Tibial nerve (tissue), 4 donors: Measurements from ENCODE around the gene TBC1D22B. TPM values are rescaled to one million over a fixed set of nuclear protein-coding genes. Genes with fewer than 3 reads are reported as not detected.

Source experiments
- DNase-seq, 2 donors: peaks; one replicate each; pipeline ENCODE4 v3.0.0-alpha.2; 2019; ENCODE audit warnings: low spot score in 2 of 2
- H3K27ac ChIP-seq, 4 donors: fragments of 200-600 bp; sonication (generic) in 3 of 4; one replicate each; pipeline ENCODE4 v1.5.1; 2017 to 2019; ENCODE audit warnings: mild to moderate bottlenecking in 1 of 4
- H3K27me3 ChIP-seq, 2 donors: fragments of 200-600 bp; sonication (generic) in 1 of 2; one replicate each; pipeline versions ENCODE4 v1.5.1 to v1.6.0; 2017 to 2019
- H3K36me3 ChIP-seq, 3 donors: fragments of 200-600 bp; sonication (generic); one replicate each; pipeline ENCODE4 v1.5.1; 2018 to 2019
- H3K4me1 ChIP-seq, 4 donors: fragments of 200-600 bp; sonication (generic) in 3 of 4; one replicate each; pipeline ENCODE4 v1.5.1; 2017 to 2019
- H3K4me3 ChIP-seq, 4 donors: fragments of 200-600 bp; sonication (generic) in 3 of 4; one replicate each; pipeline ENCODE4 v1.5.1; 2017 to 2019; ENCODE audit warnings: mild to moderate bottlenecking in 1 of 4, moderate library complexity in 1 of 4
- H3K9me3 ChIP-seq, 4 donors: fragments of 200-600 bp; sonication (generic) in 3 of 4; one replicate each; pipeline ENCODE4 v1.5.1; 2017 to 2019
- CTCF ChIP-seq, 5 experiments: fragments of 200-600 bp in 3 of 5; fragments of 450-650 bp in 2 of 5; sonication (generic) in 3 of 5; IDR thresholded peaks; one replicate each; pipeline ENCODE4 v1.5.1; 2016 to 2019; ENCODE audit warnings: antibody characterized with exemption in 5 of 5, mild to moderate bottlenecking in 3 of 5, moderate library complexity in 2 of 5
- EP300 ChIP-seq, 2 donors: sonication (generic); formaldehyde crosslinking; IDR thresholded peaks; one replicate each; pipeline ENCODE4 v1.6.1; 2017; ENCODE audit warnings: antibody characterized with exemption in 2 of 2, mild to moderate bottlenecking in 1 of 2
- POLR2A ChIP-seq, 2 donors: fragments of 450-650 bp; IDR thresholded peaks; one replicate each; pipeline ENCODE4 v1.6.1; 2017; ENCODE audit warnings: antibody characterized with exemption in 2 of 2, mild to moderate bottlenecking in 2 of 2, moderate library complexity in 2 of 2
- WGBS, 2 donors: methylation state at CpG; one replicate each; pipeline ENCODE4 v1.1.5; 2018; 5-methylcytosine and 5-hydroxymethylcytosine counted together
- total RNA-seq, 4 donors: library from RNA; depleted of rRNA; stranded (reverse); fragments of >200 nt; gene quantifications; one replicate each; pipeline ENCODE4 v1.1.0, GENCODE V29; 2016

The TBC1D22B gene
- total RNA-seq, 4 donors from 2014 or later: 5.1 to 9.4 (median 7.7) TPM

GRCh38 chr6:37302086-37302686 lies 44.6 kb downstream of the TBC1D22B start:
- peaks cover 0 to 61% (median 0%) of the 10 kb centered on the region in 3 donors for H3K36me3 ChIP-seq
- no peak for DNase-seq

GRCh38 chr6:37303091-37303660 lies 45.6 kb downstream of the TBC1D22B start:
- TF ChIP-seq EP300 (IDR thresholded peaks at IDR 0.05) (no peak), CTCF (IDR thresholded peaks at IDR 0.05) (no peak), POLR2A (IDR thresholded peaks at IDR 0.05) (no peak)

More at GRCh38 chr6:37302086-37302686, 44.6 kb downstream of the TBC1D22B start:
- Histone ChIP-seq H3K9me3 (no peaks in the 10 kb centered on the region), H3K4me1 (no peaks in the 10 kb centered on the region), H3K27ac (no peak overlapping the region), H3K4me3 (no peak overlapping the region), H3K27me3 (no peaks in the 10 kb centered on the region)
- WGBS, 2 donors: 79 to 83% methylated on average over 1 of the region's 1 CpG
- TF ChIP-seq POLR2A (IDR thresholded peaks at IDR 0.05) (no peak), CTCF (IDR thresholded peaks at IDR 0.05) (no peak), EP300 (IDR thresholded peaks at IDR 0.05) (no peak)

GRCh38 chr6:37303891-37304503 lies 46.4 kb downstream of the TBC1D22B start:
- no peak overlapping the region for H3K4me3 ChIP-seq
- H3K27ac ChIP-seq: no peak overlapping the region
- DNase-seq: no peak
- no peaks in the 10 kb centered on the region for H3K27me3 ChIP-seq
- H3K9me3 ChIP-seq: no peaks in the 10 kb centered on the region
- 45 to 61% methylated on average over 3 of the region's 3 CpGs for WGBS, 2 donors
- H3K36me3 ChIP-seq: peaks cover 0 to 50% (median 0%) of the 10 kb centered on the region in 3 donors
- TF ChIP-seq POLR2A (IDR thresholded peaks at IDR 0.05) (no peak), CTCF (IDR thresholded peaks at IDR 0.05) (peak in 2 of 5 experiments; percentile 25 to 38)
- peaks cover 0 to 8% (median 0%) of the 10 kb centered on the region in 4 donors for H3K4me1 ChIP-seq

More at GRCh38 chr6:37303091-37303660, 45.6 kb downstream of the TBC1D22B start:
- no peak overlapping the region for H3K4me3 ChIP-seq
- no peak overlapping the region for H3K27ac ChIP-seq
- H3K9me3 ChIP-seq: no peaks in the 10 kb centered on the region
- H3K36me3 ChIP-seq: peaks cover 0 to 51% (median 0%) of the 10 kb centered on the region in 3 donors
- no peaks in the 10 kb centered on the region for H3K27me3 ChIP-seq
- peaks cover 0 to 4% (median 0%) of the 10 kb centered on the region in 4 donors for H3K4me1 ChIP-seq
- no peak for DNase-seq
- 74 to 81% methylated on average over 6 of the region's 6 CpGs for WGBS, 2 donors

- Histone ChIP-seq H3K27ac (no peak overlapping the region), H3K4me1 (peaks cover 0 to 8% (median 0%) of the 10 kb centered on the region in 4 donors), H3K27me3 (no peaks in the 10 kb centered on the region), H3K4me3 (no peak overlapping the region), H3K9me3 (no peaks in the 10 kb centered on the region), H3K36me3 (peaks cover 0 to 44% (median 0%) of the 10 kb centered on the region in 3 donors)
- TF ChIP-seq POLR2A (IDR thresholded peaks at IDR 0.05): no peak
- no peak for DNase-seq
- WGBS, 2 donors: 93 to 94% methylated on average over 7 of the region's 7 CpGs
Observed at GRCh38 chr6:37304766-37305165, 47.2 kb downstream of the TBC1D22B start.

- WGBS, 2 donors: 90 to 94% methylated on average over 4 of the region's 4 CpGs
- no peak overlapping the region for H3K4me3 ChIP-seq
- H3K27me3 ChIP-seq: no peaks in the 10 kb centered on the region
- TF ChIP-seq CTCF (IDR thresholded peaks at IDR 0.05) (no peak), EP300 (IDR thresholded peaks at IDR 0.05) (no peak), POLR2A (IDR thresholded peaks at IDR 0.05) (no peak)
- H3K9me3 ChIP-seq: no peaks in the 10 kb centered on the region
- no peak for DNase-seq
- peaks cover 0 to 44% (median 0%) of the 10 kb centered on the region in 3 donors for H3K36me3 ChIP-seq
- H3K4me1 ChIP-seq: peaks cover 0 to 8% (median 0%) of the 10 kb centered on the region in 4 donors
- no peak overlapping the region for H3K27ac ChIP-seq
Observed at GRCh38 chr6:37305841-37306425, 48.4 kb downstream of the TBC1D22B start.
